Activated CD8-positive, alpha-beta T cell treated with anti-CD3 and anti-CD28 coated beads, Interleukin-2, amount 10 ng/mL, durations not matched to agents 7 days and 5 days (primary cell): ENCODE results near the gene ANKFN1. TPM values are rescaled to one million over a fixed set of nuclear protein-coding genes. Genes with fewer than 3 reads are reported as not detected.

ENCODE experiments used
- ATAC-seq: fragments of 150-1000 bp; cut with Tn5 transposase; one replicate; pipeline ENCODE4 v1.10.0; 2021; ENCODE audit warnings: moderate library complexity
- CTCF ChIA-PET: fragments of 350-600 bp; sonication (Branson Sonifier 250); formaldehyde crosslinking; loops from one replicate; lab custom pipeline; 2021; ENCODE audit warnings: antibody characterized with exemption; lab: Charles Lee
- POLR2A ChIA-PET: fragments of 350-600 bp; sonication (Branson Sonifier 250); formaldehyde crosslinking; loops from one replicate; lab custom pipeline; 2021; ENCODE audit warnings: antibody characterized with exemption; lab: Charles Lee
- DNase-seq: peaks from one replicate; pipeline ENCODE4 v3.0.0-alpha.2; 2020
- H3K27ac Mint-ChIP-seq: one replicate; pipeline ENCODE4 v1.8.0; 2021; ENCODE audit warnings: mild to moderate bottlenecking, mixed read lengths
- H3K27me3 Mint-ChIP-seq: one replicate; pipeline ENCODE4 v1.8.0; 2021; ENCODE audit warnings: low read depth, mixed read lengths
- H3K36me3 Mint-ChIP-seq: one replicate; pipeline ENCODE4 v1.8.0; 2021; ENCODE audit warnings: low read depth, mixed read lengths
- H3K4me1 Mint-ChIP-seq: one replicate; pipeline ENCODE4 v1.8.0; 2021; ENCODE audit warnings: low read depth, mixed read lengths
- H3K4me3 Mint-ChIP-seq: one replicate; pipeline ENCODE4 v1.8.0; 2021; ENCODE audit warnings: mild to moderate bottlenecking, mixed read lengths
- H3K9me3 Mint-ChIP-seq: one replicate; pipeline ENCODE4 v1.8.0; 2022; ENCODE audit warnings: mixed read lengths; ENCODE audit not compliant: insufficient read depth
- total RNA-seq, 2 experiments: library from RNA; stranded (reverse); gene quantifications; one replicate each; pipeline ENCODE4 v1.2.3, GENCODE V29; 2021

ANKFN1 gene
- total RNA-seq, 2 experiments from 2014 or later = not detected

- ChIA-PET CTCF (no interaction called here), POLR2A (no interaction called here)
- ATAC-seq (no peak), DNase-seq (no peak)
- Mint-ChIP-seq H3K4me3 (no peak overlapping the region), H3K27me3 (no peaks in the 10 kb centered on the region), H3K9me3 (no peaks in the 10 kb centered on the region), H3K36me3 (no peaks in the 10 kb centered on the region), H3K27ac (no peak overlapping the region), H3K4me1 (no peaks in the 10 kb centered on the region)
These were observed 4.9 kb upstream of the ANKFN1 start for GRCh38 chr17:56148333-56148732.

DNA sequence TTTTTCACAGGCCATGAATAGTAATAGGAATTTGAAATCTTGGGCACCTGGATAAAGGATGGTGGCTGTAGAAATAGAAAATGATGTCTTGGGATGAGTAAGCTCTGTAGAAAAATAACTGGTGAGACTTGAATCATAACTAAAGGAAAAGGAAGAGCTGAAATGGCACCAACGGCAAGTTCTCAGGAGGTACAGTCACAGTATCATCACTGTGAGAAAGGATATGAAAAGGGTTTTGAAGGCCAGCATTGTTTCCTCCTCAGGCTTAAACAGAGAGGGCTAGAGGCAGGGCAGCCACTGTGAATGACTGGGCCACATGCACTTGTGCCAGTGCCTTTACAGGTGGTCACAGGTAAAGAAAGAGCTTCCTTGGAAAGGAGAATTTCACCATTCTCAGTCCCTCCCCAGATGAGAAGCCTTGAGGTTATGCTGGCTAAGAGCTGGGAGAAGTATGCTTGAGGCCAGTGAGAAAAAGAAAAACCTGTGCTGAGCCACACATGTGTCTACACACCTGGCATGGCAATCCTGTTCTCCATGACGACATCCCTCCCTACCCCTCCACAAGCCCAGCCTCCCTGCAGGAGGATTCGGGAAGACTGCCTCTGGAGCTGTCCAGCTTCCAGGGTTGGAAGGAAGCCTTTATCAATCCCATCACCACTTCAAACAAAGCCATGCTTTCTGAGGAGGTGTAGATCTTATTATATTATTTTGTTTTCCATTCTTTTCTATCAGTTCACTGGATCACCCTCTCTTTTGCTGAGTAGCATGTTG lies 3.8 kb upstream of the ANKFN1 start:
- no peak overlapping the region for H3K4me3 Mint-ChIP-seq
- CTCF ChIA-PET = no interaction called here

DNA sequence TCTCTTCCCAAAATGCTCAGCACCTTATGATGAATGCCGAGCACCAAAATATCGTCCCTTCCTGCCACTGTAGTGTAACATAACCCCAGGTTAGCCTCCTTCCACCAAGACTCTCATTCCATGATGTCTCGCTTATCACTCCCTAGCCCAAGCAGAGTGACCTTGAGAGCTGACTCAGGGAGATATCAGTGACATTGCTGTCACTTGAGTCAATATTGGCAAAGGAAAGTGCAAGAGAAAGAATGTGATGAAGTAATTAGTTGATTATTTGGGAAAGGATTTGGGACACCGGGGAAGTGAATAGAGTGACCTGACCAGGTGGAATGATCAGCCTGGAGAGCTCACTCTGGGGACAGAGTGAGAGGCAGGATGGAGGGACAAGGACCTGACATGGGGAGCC lies 2.6 kb upstream of the ANKFN1 start:
- Mint-ChIP-seq H3K27me3 (no peaks in the 10 kb centered on the region), H3K9me3 (no peaks in the 10 kb centered on the region), H3K27ac (no peak overlapping the region), H3K4me1 (no peaks in the 10 kb centered on the region), H3K4me3 (no peak overlapping the region), H3K36me3 (no peaks in the 10 kb centered on the region)
- ATAC-seq (no peak), DNase-seq (no peak)
- ChIA-PET POLR2A (no interaction called here), CTCF (no interaction called here)

More for the DNA sequence above, 3.8 kb upstream of the ANKFN1 start:
- no peak overlapping the region for H3K27ac Mint-ChIP-seq
- no peaks in the 10 kb centered on the region for H3K27me3 Mint-ChIP-seq
- DNase-seq (no peak), ATAC-seq (no peak)
- H3K36me3 Mint-ChIP-seq = no peaks in the 10 kb centered on the region
- POLR2A ChIA-PET = no interaction called here
- H3K4me1 Mint-ChIP-seq = no peaks in the 10 kb centered on the region
- H3K9me3 Mint-ChIP-seq = no peaks in the 10 kb centered on the region

DNA sequence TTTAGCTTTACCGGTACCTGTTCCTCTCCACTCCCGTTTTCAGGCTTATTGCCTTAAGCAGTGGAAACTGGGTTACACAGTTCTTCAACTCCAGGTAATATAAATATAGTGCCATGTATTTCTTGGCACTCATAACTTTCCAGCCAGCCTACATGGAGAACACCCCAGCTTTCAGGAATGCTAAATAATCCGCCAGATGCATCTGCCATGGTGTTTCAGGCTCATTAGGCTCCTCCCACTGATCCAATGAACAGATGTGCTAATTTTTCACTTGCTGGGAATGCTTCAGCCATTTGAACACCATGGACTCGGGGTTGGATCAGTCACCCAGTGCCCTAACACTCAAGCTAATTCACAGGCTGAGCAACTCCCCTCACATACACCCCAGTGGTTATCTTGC lies 4.6 kb downstream of the ANKFN1 start:
- Mint-ChIP-seq H3K4me1 (no peaks in the 10 kb centered on the region), H3K36me3 (no peaks in the 10 kb centered on the region), H3K9me3 (no peaks in the 10 kb centered on the region), H3K4me3 (no peak overlapping the region), H3K27ac (no peak overlapping the region), H3K27me3 (peaks cover 3% of the 10 kb centered on the region)
- ATAC-seq = no peak
- ChIA-PET CTCF (no interaction called here), POLR2A (no interaction called here)
- DNase-seq = no peak

GRCh38 chr17:56158344-56158743 lies 5.1 kb downstream of the ANKFN1 start:
- ChIA-PET POLR2A (no interaction called here), CTCF (no interaction called here)
- Mint-ChIP-seq H3K36me3 (no peaks in the 10 kb centered on the region), H3K4me3 (no peak overlapping the region), H3K4me1 (no peaks in the 10 kb centered on the region), H3K27ac (no peak overlapping the region), H3K9me3 (no peaks in the 10 kb centered on the region), H3K27me3 (peaks cover 3% of the 10 kb centered on the region)
- no peak for ATAC-seq
- DNase-seq = no peak

- ChIA-PET CTCF (no interaction called here), POLR2A (no interaction called here)
- Mint-ChIP-seq H3K27ac (no peak overlapping the region), H3K27me3 (peaks cover 3% of the 10 kb centered on the region), H3K9me3 (no peaks in the 10 kb centered on the region), H3K36me3 (no peaks in the 10 kb centered on the region), H3K4me1 (no peaks in the 10 kb centered on the region), H3K4me3 (no peak overlapping the region)
- DNase-seq (no peak), ATAC-seq (no peak)
These were observed 5.9 kb downstream of the ANKFN1 start for GRCh38 chr17:56158915-56159825.

DNA sequence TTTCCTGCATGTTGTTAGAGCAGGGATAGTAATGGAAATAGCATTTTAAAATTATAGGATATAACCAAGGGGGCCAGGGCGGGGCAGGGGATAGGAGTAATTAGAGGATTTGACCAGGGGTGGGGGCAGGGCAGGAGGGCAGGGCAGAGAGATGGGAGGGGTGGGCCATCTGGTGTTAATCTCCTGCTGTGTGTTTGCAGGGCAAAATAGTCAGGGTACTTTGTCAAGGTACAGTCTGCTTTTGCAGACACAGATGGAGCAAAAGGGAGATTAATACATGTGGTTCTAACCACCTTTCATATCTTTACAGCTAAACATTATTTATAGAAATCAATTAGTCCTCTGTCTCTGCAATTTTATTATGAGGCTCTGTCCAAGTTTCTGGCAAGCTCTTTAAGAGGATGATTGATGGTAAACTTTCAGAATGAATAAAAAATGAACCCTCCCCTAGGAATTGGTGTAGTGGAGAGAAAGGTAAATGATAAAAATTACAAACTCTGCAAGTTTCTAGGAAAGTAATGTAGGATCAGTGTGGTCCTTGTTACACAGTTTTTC lies 6.6 kb downstream of the ANKFN1 start:
- H3K9me3 Mint-ChIP-seq = no peaks in the 10 kb centered on the region
- ATAC-seq = no peak
- H3K4me1 Mint-ChIP-seq = no peaks in the 10 kb centered on the region
- H3K4me3 Mint-ChIP-seq = no peak overlapping the region
- H3K36me3 Mint-ChIP-seq = no peaks in the 10 kb centered on the region
- CTCF ChIA-PET = no interaction called here
- H3K27me3 Mint-ChIP-seq = peaks cover 3% of the 10 kb centered on the region
- no peak overlapping the region for H3K27ac Mint-ChIP-seq
- no peak for DNase-seq
- POLR2A ChIA-PET = no interaction called here

- no peak overlapping the region for H3K27ac Mint-ChIP-seq
- H3K4me1 Mint-ChIP-seq = no peaks in the 10 kb centered on the region
- peaks cover 3% of the 10 kb centered on the region for H3K27me3 Mint-ChIP-seq
- no peak overlapping the region for H3K4me3 Mint-ChIP-seq
- no peaks in the 10 kb centered on the region for H3K36me3 Mint-ChIP-seq
- CTCF ChIA-PET = no interaction called here
- ATAC-seq (no peak), DNase-seq (no peak)
- H3K9me3 Mint-ChIP-seq = no peaks in the 10 kb centered on the region
- POLR2A ChIA-PET = no interaction called here
These were observed 7.1 kb downstream of the ANKFN1 start for GRCh38 chr17:56160422-56160821.

- Mint-ChIP-seq H3K4me1 (no peaks in the 10 kb centered on the region), H3K27me3 (no peaks in the 10 kb centered on the region), H3K27ac (no peak overlapping the region), H3K4me3 (no peak overlapping the region), H3K9me3 (no peaks in the 10 kb centered on the region), H3K36me3 (no peaks in the 10 kb centered on the region)
- ChIA-PET POLR2A (no interaction called here), CTCF (no interaction called here)
- no peak for ATAC-seq
- DNase-seq = no peak
These were observed 11.9 kb downstream of the ANKFN1 start for GRCh38 chr17:56165072-56165641.

DNA sequence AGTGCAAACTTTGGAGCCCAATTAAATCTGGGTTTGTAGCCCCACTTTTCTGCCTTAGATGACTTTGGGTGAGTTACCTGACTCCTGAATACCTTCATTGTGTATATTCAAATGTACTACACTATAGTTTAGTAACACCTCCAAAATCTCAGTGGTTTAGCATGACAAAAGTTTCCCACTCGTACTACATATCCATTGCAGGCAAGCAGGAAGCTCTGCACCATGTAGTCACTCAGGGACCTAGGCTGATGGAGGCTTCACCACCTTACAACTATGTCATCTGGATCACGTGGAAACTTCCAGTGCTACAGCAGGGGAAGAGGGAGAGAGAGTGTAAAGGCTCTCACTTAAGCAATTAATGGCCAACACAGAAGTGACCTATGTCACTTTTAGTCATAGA lies 14.2 kb downstream of the ANKFN1 start:
- Mint-ChIP-seq H3K9me3 (no peaks in the 10 kb centered on the region), H3K36me3 (no peaks in the 10 kb centered on the region), H3K4me3 (no peak overlapping the region), H3K27me3 (no peaks in the 10 kb centered on the region), H3K4me1 (no peaks in the 10 kb centered on the region), H3K27ac (no peak overlapping the region)
- DNase-seq (no peak), ATAC-seq (no peak)
- POLR2A ChIA-PET = no interaction called here
- CTCF ChIA-PET = no interaction called here

GRCh38 chr17:56169621-56170020 lies 16.3 kb downstream of the ANKFN1 start:
- Mint-ChIP-seq H3K36me3 (no peaks in the 10 kb centered on the region), H3K27me3 (no peaks in the 10 kb centered on the region), H3K4me3 (no peak overlapping the region), H3K9me3 (no peaks in the 10 kb centered on the region), H3K4me1 (no peaks in the 10 kb centered on the region), H3K27ac (no peak overlapping the region)
- ATAC-seq = no peak
- POLR2A ChIA-PET = no interaction called here
- CTCF ChIA-PET = no interaction called here
- DNase-seq = no peak
